HepG2 (cell line): ENCODE data around the gene NRG3. TPM values are rescaled to one million over a fixed set of nuclear protein-coding genes. Genes with fewer than 3 reads are reported as not detected.

Experiments used
- ATF6 ChIP-seq: sonication (generic); formaldehyde crosslinking; conservative IDR thresholded peaks from 2 replicates; pipeline ENCODE4 v1.4.0; 2020; ENCODE audit warnings: missing genetic modification reagents
- DNMT3B ChIP-seq: conservative IDR thresholded peaks from 2 replicates; pipeline ENCODE4 v1.6.1; 2016; ENCODE audit warnings: missing biosample characterization, control low read depth
- E2F1 ChIP-seq: sonication (generic); formaldehyde crosslinking; IDR thresholded peaks from 2 replicates; pipeline ENCODE4 v1.5.0; 2020; ENCODE audit warnings: missing genetic modification reagents
- FOXK1 ChIP-seq: sonication (generic); formaldehyde crosslinking; IDR thresholded peaks from 2 replicates; pipeline ENCODE4 v1.4.0; 2020; ENCODE audit warnings: low read depth, missing genetic modification reagents, borderline replicate concordance
- KDM3A ChIP-seq: IDR thresholded peaks from 2 replicates; pipeline ENCODE4 v1.6.1; 2018; ENCODE audit warnings: low read depth, missing compliant biosample characterization
- NFATC3 ChIP-seq: sonication (generic); formaldehyde crosslinking; IDR thresholded peaks from 2 replicates; pipeline ENCODE4 v1.5.1; 2020; ENCODE audit warnings: mild to moderate bottlenecking, missing genetic modification reagents
- POLR2G ChIP-seq: fragments of 200-400 bp; formaldehyde crosslinking; IDR thresholded peaks from 2 replicates; pipeline ENCODE4 v1.6.1; 2018; ENCODE audit warnings: mild to moderate bottlenecking, low read depth, low read length, moderate library complexity
- REXO4 ChIP-seq: sonication (generic); formaldehyde crosslinking; IDR thresholded peaks from 2 replicates; pipeline ENCODE4 v1.8.0; 2022; ENCODE audit warnings: missing genetic modification reagents, mild to moderate bottlenecking, borderline replicate concordance
- STAT6 ChIP-seq: sonication (generic); formaldehyde crosslinking; IDR thresholded peaks from 2 replicates; pipeline ENCODE4 v1.4.0; 2020; ENCODE audit warnings: missing genetic modification reagents, mild to moderate bottlenecking, borderline replicate concordance
- ZNF546 ChIP-seq: sonication (generic); formaldehyde crosslinking; conservative IDR thresholded peaks from 2 replicates; pipeline ENCODE4 v1.8.1; 2023; ENCODE audit warnings: mild to moderate bottlenecking, missing genetic modification reagents
- polyA plus RNA-seq, 8 experiments: library from polyadenylated mRNA; depleted of rRNA in 3 of 8; stranded (reverse) in 7 of 8; unstranded in 1 of 8; fragments of >200 nt; fragmentation: Illumina TruSeq in 4 of 8; extraction: Trizol in 4 of 8; gene quantifications; 2 replicates each; pipeline versions ENCODE4 v1.2.1 to v1.2.3, GENCODE V29; 2011 to 2016; ENCODE audit warnings: low read depth in 4 of 8, missing spikeins in 1 of 8, mixed read lengths in 1 of 8; ENCODE audit not compliant: insufficient read depth in 1 of 8
- total RNA-seq, 5 experiments: library from RNA; depleted of rRNA; stranded (reverse); fragments of >200 nt; fragmentation: Illumina TruSeq; extraction: Trizol; gene quantifications; 2 replicates each; pipeline ENCODE4 v1.2.3, GENCODE V29; 2016; ENCODE audit warnings: low read depth in 1 of 5

Gene NRG3
- total and polyA plus RNA-seq, 2 of the 13 experiments (the other 11 are each of a cell fraction or from before 2014, with no cell fraction given): not detected

GRCh38 chr10:82497439-82497838 lies 622.4 kb downstream of the NRG3 start (continued):
- TF ChIP-seq E2F1 (CRISPR knock-in tag) (no peak), REXO4 (no peak), DNMT3B (no peak), POLR2G (no peak), STAT6 (CRISPR knock-in tag) (no peak), ZNF546 (CRISPR knock-in tag) (no peak), ATF6 (CRISPR knock-in tag) (no peak), FOXK1 (CRISPR knock-in tag) (no peak), KDM3A (CRISPR knock-in tag) (no peak), NFATC3 (CRISPR knock-in tag) (no peak)
